GM21423 (cell line): ENCODE measurements around the gene CDK19.
"Not testable (repeated sequence)": the region's sequence is repeated elsewhere in the genome, so short reads cannot be mapped to it uniquely, and the experiment has no call there.

Experiments
- ATAC-seq: cut with Tn5 transposase; IDR thresholded peaks from one replicate; pipeline ENCODE4 v1.9.1; 2021; ENCODE audit warnings: mild to moderate bottlenecking, moderate library complexity; ENCODE audit not compliant: unreplicated experiment

The CDK19 gene

DNA sequence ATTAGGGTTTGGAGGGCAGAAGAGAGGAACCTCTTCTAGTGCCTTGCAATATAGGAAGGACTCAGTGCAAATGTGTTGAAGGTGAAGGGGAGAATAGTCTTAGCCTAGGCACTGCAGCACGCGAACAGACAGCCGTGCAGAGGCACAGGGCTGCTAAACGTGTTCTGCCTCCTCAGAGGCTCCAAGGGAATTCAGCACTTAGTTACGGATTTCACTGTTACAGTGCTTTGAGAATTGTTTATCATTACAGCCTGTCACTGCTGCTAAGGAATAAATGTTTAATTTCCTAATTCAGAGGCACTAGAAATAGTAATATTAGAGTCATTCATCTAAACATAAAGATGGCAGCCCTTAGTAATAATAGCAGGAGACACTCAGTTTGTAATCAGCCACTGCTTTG lies 222.5 kb downstream of the CDK19 start:
- no peak for ATAC-seq

DNA sequence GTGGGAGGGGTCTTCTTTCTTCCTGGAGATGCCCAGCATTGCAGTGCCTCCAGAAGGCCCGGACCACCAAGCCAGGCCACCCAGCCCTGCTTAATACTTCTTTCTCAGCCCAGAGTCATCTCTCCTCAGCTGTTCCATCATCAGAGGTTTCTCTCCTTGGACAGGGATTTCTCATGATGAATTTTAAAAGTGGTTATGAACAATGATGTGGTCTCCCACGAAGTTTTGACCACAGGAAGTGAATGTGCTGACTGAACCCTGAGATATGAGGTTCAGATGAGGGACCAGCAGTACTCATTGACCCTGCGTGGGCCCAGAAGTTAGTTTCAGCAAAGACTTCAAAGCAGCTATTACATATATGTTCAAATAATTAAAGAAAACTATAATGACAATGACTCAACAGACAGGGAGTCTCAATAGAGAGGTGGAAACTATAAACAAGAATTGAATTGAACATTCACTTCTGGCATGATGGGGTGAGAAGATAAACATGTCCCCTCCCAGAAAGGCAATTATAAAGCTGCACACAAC lies 224.4 kb downstream of the CDK19 start:
- ATAC-seq, result no peak

DNA sequence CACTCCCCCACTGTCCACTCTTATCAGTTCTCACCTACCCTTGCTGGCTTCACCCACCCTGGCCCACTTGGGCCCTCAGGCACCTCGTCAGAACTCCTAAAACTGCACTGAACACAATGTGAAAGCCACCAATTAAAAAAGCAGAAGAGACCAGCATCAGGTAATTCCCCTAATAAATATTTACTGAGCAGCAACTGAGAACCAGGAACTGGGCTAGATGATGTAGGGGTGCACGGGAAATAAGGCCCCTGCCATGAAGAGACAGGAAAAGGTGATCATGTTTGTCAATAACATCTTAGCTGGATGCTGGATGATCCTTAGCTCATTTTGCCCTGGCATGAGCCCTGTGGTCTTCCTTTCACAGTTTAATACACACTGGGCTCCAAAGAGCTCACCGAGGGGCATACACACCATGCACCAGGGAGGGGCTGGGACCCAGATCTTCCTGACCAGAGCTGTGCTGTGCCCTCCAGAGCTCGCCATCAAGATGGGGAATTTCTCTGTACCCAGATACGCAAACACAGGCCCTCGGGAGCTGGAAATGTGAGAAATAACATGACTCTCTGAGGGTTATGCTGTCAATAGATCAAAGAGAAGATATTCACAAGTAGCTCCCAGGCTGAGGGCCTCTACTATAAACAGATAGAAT lies 225.3 kb downstream of the CDK19 start:
- ATAC-seq, result peak; percentile 94

DNA sequence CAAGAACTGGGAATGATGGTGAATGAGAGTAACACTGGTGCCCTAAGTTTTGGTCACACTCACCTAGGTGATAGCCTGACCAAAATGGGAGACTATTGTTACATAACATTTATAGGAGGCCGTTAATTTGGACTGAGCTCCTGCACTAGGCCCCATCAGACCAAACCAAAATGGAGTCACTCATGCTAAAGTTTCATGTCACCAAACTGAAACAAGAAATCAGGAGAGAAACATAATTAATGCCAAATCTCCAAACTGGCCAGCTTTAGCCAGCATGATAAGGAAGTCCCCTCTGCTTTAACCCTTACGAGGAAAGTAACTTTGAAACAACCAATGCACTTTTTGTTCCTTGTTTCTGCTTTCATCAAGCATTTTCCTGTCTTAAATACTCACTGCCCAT lies 227.9 kb downstream of the CDK19 start:
- no peak for ATAC-seq

DNA sequence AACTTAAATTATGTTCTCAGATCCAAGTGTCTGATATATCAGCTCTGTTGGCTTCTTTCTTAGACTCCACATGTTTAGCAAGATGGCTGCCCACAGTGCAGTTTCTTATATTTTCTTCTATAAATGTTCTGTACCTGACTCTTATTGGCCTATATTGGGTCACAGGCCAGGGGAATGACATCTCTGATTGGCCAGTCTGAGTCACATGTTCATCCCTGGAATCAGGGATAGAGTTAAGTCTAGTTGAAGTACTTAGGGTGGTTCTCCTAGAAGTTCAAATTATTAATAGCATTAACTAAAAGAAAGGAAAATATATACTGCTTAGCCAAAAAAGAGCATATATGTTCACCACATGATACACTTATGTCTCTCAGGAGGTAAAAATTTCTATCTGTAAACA lies 233.6 kb downstream of the CDK19 start:
- ATAC-seq, result no peak

DNA sequence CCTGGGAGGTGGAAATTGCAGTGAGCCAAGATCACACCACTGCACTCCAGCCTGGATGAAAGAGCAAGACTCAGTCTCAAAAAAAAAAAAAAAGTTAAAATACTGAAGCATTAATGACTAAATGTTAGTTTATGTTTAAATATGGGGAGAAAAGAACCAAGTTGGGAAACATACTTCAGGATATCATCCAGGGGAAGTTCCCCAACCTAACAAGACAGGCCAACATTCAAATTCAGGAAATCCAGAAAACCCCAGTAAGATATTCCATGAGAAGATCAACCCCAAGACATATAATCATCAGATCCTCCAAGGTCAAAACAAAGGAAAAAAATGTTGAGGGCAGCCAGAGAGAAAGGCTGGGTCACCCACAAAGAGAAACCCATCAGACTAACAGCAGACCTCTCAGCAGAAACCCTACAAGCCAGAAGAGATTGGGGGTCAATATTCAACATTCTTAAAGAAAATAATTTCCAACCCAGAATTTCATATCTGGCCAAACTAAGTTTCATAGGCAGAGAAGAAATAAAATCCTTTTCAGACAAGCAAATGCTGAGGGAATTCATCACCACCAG lies 237.6 kb downstream of the CDK19 start:
- not testable (repeated sequence) for ATAC-seq

DNA sequence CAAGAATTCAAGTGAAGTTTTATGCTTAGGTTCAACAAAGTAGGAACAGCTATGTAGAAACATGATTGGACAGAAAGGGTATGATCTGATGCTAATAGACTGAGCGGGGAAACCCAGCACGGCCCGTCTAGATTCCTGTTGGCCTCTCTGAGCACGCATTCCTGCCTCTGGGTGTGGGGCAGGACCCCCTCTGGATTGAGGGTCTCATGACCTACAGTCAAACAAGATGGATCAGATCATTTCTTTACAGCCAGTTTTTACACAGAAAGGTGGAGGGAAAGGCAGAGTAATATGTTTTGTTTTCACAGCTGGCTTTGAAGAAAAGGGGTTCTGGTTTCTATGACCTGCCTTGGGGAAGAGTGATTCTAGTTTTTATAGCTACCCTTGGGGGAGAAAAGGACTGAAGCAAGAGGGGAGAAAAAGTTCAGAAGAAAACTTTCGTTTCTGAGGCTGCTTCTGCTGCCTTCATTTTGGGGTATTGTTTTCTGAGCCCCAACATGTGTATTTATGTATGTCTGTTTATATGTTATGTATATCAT lies 239.3 kb downstream of the CDK19 start:
- no peak for ATAC-seq

DNA sequence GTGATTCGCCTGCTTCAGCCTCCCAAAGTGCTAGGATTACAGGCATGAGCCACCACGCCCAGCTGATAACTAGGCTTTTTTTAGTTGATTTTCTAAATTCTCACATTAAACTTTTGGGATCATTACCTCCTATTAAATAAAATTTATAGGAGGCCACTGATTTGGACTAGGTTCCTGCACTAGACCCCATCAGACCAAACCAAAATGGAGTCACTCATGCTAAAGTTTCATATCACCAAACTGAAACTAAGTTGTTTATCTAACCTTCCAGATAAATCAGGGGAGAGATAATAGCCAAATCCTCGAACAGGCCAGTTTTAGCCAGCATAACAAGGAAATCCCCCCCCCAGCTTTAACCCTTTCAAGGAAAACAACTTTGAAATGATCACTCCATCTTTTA lies 240.5 kb downstream of the CDK19 start:
- no peak for ATAC-seq

DNA sequence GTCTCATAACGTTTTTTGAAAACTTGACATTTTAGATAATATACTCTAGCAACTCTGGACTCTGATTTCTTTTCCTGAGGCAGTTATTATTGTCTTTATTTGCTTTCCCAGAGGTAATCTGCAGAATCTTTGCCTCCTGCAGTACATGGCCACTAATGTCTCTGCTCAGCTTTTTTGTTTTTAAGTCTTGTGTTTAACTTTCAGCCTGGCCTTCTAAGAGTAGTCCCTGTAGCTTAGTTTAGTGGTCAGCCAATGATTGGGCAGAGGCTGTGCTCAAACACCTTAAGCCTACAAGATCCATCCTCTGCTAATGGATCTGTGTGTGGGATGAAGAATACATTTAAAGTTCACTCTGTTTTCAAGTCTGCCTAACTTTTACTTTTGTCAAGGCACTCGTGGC lies 241.7 kb downstream of the CDK19 start:
- ATAC-seq, result no peak

DNA sequence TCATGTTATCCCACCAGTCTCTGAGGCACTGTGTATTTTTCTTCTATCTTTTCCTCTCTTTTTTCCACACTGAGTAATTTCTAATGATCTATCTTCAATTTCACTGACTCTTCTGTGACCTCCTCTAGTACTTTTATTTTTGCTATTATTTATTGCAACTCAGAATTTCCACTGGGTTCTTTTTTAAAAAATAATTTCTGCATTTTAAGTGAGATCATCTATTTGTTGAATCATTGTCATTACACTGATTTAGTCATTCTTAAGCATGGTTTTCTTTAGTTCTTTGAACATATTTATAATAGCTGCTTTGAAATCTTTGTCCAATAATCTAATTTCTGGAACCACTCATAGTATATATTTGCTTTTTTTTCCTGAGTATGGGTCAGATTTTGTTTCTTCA lies 242.1 kb downstream of the CDK19 start:
- ATAC-seq, result no peak

DNA sequence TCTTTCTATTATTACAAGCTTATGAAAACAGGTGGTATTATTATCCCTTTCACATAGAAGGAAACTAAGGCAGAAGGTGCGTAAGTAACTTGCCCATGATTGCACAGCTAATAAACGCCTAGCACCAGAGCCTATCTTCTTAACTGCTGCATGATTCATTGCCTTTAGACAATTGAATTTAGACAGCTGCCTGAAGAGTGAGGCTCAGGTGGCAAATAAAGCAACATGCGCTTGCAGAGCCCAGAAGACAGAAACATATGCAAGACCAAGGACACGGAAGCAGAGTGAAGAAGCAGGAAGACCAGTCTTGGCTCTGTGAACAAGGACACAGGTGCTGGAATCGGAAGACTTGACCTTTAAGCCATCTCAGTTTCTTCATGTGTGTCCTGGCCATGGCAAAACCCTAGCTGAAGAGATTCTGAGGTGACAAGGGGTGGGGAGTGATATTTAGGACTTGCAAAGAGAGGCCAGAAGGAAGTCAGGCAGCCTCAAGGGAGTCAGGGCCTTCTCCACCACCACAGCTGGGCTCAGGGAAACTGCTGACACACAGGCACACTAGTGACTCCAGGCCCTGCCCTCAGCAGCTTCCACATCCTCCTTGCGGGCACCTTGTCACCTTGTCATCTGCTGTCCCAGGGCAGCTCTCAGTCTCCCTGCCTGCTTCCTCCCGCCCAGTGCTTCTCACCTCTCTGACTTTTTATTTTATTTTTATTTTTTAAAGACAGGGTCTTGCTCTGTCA lies 247.1 kb downstream of the CDK19 start:
- ATAC-seq, result peak; percentile 67

DNA sequence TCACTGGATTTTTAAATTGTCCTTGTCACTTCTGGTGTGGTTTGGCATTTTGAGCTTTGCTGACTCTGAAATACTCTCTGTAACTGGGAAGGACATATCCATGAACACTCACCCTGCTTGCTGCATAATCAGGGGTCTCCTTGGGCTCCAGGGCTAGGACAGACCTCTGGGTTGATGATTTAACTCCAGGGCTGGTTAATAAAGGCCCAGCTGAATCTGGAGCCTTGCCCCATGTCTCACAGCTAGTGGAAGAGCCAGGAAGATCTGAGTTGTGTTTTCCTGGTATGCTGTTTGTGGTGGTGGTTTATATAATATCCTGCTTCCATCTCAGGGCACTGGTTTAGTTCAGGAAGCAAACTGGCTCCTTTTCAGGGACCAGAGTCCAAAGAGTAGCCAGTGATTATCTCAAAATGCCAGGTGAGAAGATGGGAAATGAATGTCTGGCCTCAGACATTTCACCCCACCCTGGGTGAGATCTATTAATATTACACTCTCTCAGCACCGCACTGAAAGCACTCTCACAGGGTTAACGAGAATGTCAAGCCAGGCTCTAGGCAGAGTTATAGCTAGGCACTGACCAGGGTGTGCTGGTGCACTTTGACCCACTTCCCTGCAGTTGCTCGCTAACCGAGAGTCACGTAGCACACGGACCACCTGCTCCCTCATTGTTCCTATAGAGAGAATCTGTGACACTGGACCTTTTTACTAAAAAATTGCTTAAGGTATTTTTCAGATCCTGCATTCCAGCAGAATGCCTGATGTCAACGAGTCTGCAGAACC lies 248.7 kb downstream of the CDK19 start:
- no peak for ATAC-seq

DNA sequence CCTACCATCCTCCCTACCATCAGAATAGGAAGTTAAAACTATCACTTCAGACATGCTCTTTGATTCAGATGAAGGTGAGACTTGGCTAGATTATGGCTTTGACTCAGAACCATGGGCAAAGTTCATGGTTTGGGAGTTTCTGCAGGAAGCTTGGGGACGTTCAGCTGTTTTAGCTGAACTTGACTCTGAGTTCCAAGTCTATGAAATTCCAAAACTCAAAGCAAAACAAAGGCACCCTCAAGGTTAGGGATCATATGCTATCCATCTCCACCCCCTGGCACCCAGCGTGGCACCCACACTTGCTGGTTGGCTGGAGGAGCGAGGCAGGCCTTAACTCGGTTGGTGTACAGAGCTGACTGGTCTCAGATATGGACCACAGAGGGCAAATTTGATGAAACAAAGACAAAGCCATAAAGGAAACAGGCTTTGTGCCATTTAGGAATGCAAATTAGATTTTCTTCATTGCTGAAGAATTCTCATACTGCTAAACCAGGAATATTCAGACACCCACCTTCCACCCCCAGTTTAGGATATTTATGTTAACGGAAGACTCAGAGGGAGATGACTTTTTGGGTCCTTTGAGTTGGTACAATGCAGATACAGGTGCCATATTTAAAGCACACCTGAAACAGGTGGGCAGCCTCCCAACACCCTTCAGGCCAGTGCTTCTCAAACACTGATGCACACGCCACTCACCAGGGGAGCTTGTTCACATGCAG lies 250.4 kb downstream of the CDK19 start:
- no peak for ATAC-seq

DNA sequence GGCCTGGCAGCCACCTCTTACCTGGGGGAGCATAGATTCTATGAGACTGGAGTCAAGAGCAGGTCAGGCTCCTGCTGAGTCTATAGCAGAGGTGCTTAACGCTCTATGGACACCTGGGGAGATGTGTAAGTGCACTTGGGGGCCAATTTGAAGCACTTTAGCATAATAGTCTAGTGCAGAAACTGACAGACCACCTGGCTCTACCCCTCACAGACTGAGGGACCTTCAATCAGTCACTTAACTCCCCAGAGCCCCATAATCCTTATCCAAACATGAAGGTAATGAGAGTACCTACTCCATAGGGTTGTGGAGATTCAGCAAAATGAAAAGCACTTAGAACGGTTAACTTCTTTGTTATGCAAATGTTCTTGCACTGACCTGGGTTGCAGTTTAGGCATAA lies 251.6 kb downstream of the CDK19 start:
- no peak for ATAC-seq

DNA sequence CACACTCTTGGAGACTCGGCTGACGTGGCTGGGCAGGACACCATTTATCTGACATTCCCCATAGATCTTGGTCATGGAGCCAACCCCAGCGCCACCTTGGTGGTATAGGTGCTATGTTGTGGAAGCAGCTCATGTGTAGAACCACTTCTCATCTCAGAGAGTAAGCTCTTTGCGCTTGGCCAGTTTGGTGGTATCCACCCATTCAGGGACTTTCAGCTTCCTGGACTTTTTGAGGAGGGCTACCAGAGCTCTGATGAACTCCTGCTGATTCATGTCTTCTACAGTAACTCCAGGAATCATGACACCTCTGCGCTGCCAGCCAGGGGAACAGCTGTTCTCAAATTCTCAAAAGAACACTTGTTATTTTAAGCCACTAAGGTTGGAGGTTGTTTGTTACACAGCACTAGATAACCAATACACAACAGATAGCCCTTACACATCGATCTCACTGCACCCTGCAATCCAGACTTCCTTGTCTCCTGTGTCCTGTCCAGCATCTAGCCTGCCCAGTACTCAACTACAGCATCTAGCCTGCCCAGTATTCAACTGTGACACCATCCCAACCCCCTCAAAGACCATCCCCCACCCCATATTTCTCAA lies 252.9 kb downstream of the CDK19 start:
- ATAC-seq, result no peak

DNA sequence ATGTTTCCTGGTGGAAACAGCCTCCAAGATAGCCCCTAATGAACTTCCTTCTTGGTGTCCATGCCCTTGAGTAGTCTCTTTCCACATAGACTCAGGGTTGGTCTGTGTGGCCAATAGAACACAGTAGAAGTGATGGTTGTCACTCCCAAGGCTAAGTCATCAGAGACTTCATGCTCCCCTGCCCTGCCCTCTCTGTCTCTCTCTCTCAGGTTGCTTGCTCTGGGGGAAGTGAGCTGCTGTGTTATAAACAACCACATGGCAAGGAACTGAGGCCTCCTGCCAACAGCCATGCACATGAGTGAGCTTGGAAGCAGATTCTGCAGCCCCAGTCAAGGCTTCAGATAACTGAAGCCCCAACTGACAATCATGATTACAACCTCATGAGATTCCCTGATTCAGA lies 253.6 kb downstream of the CDK19 start:
- ATAC-seq, result no peak

DNA sequence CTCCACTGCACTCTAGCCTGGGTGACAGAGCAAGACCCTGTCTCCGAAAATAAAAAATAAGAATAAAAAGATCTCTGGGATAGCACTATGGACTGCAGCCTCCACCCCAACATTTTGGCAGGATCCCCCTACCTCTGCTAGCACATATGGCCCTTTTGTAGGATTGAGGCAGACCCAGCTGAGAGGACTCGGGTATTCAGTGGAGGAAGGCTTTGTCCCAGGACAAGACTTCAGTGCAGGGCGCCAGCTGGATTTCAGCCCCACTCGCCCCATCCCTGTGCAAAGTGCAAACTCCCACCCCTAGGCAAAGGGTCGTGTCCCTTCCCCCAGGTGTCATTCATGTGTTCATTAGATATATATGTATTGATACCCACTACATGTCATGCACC lies 254.3 kb downstream of the CDK19 start:
- no peak for ATAC-seq

DNA sequence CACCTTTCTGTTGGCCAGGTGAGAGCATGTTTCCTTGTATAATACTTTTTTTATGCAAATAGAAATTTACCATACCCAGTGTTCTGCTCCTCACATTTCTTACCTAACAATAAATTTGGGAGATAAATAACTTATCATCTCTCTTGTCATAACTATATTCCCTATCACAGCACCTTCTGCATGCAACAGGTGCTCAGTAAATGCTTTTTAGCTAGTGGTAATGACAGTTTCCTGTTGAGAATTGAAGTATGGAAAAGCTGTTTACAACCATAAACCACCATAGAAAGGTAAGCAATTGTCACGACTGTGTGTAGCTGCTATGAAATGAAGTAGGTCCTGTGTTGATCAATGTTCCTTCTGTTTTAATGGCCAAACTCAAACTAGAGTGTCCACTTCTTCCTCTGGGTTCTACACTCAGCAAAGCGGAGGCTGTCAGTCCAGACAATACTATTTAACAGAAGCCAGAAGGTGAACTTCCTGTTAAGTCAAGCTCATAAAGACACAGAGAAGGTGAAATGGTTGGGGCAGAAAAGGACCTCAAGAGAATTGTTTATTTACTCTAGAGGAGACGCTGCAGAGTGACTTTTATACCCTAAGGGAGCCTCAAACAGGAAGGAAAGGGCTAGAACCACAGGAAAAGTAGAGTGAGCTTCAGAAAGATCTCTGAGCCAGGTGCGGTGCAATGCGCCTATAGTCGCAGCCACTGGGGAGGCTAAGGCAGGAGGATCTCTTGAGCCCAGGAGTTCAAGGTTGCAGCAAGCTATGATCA lies 254.8 kb downstream of the CDK19 start:
- peak; percentile 60 for ATAC-seq
